ENCODE data around the gene TRPM6. TPM values are rescaled to one million over a fixed set of nuclear protein-coding genes. Genes with fewer than 3 reads are reported as not detected.

TRPM6 gene
- total RNA-seq, 2 experiments from 2014 or later, result not detected

GRCh38 chr9:74755999-74756398 lies 131.7 kb downstream of the TRPM6 start:
- no peaks in the 10 kb centered on the region for H3K9me3 Mint-ChIP-seq
- Histone ChIP-seq H3K27me3 (ENCODE audit: control insufficient read depth in 1 of 2, insufficient read depth in 2 of 2, low read length in 2 of 2) (peaks cover 0 to 4% of the 10 kb centered on the region in 2 experiments), H3K4me1 (ENCODE audit: insufficient read depth, low read length) (no peaks in the 10 kb centered on the region), H3K36me3 (ENCODE audit: insufficient read depth, low read length) (no peaks in the 10 kb centered on the region), H3K4me3 (ENCODE audit: low read length) (no peak overlapping the region), H3K27ac (ENCODE audit: low read depth in 1 of 2, low read length in 2 of 2) (no peak overlapping the region), H3K9me3 (ENCODE audit: control insufficient read depth in 1 of 2, insufficient read depth in 1 of 2, low read length in 2 of 2) (no peaks in the 10 kb centered on the region)
- intact Hi-C loops (cut with DNase I, micrococcal nuclease), result no loop called here
- H3K27me3 Mint-ChIP-seq, result no peaks in the 10 kb centered on the region
- POLR2A ChIA-PET, result no interaction called here
- H3K36me3 Mint-ChIP-seq (ENCODE audit: low read depth), result no peaks in the 10 kb centered on the region
- DNase-seq (no peak), ATAC-seq (ENCODE audit: poor library complexity) (no peak)
- no peaks in the 10 kb centered on the region for H3K4me1 Mint-ChIP-seq (ENCODE audit: low read depth)
- CTCF ChIA-PET, result no interaction called here
- no peak overlapping the region for H3K27ac Mint-ChIP-seq
- TF ChIP-seq CTCF (IDR thresholded peaks at IDR 0.05), result no peak
- H3K4me3 Mint-ChIP-seq, result no peak overlapping the region

GRCh38 chr9:74755355-74755754 lies 132.4 kb downstream of the TRPM6 start:
- intact Hi-C loops (cut with DNase I, micrococcal nuclease), result no loop called here
- ATAC-seq (ENCODE audit: poor library complexity), result no peak
- no peaks in the 10 kb centered on the region for H3K9me3 Mint-ChIP-seq

DNA sequence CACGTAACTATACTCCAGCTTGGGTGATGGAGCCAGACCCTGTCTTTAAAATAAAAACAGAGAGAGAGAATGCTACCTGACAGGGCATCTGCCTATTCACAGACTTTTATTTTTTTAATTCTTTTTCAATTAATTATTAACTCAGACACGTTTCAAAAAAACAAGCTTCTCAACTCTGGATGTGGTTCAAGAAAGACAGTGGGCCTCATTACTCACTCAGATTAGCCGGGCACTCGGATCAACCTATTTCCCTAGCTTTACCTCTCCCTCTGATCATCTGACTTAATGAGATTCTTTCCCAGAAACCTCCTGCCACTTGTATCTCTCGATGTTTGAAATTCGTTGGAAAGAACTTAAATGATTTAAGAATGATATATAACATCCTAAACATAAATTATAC lies 134.1 kb downstream of the TRPM6 start:
- Mint-ChIP-seq H3K4me3 (no peak overlapping the region), H3K27me3 (peaks cover 10% of the 10 kb centered on the region), H3K27ac (no peak overlapping the region), H3K9me3 (no peaks in the 10 kb centered on the region), H3K36me3 (ENCODE audit: low read depth) (no peaks in the 10 kb centered on the region), H3K4me1 (ENCODE audit: low read depth) (no peaks in the 10 kb centered on the region)
- no peak for TF ChIP-seq CTCF (IDR thresholded peaks at IDR 0.05)
- Histone ChIP-seq H3K36me3 (ENCODE audit: insufficient read depth, low read length) (no peaks in the 10 kb centered on the region), H3K4me1 (ENCODE audit: insufficient read depth, low read length) (no peaks in the 10 kb centered on the region), H3K27ac (ENCODE audit: low read depth in 1 of 2, low read length in 2 of 2) (no peak overlapping the region), H3K27me3 (ENCODE audit: control insufficient read depth in 1 of 2, insufficient read depth in 2 of 2, low read length in 2 of 2) (peaks cover 0 to 4% of the 10 kb centered on the region in 2 experiments), H3K4me3 (ENCODE audit: low read length) (no peak overlapping the region), H3K9me3 (ENCODE audit: control insufficient read depth in 1 of 2, insufficient read depth in 1 of 2, low read length in 2 of 2) (no peaks in the 10 kb centered on the region)
- ATAC-seq (ENCODE audit: poor library complexity) (no peak), DNase-seq (no peak)
- intact Hi-C loops (cut with DNase I, micrococcal nuclease), result no loop called here
- POLR2A ChIA-PET, result no interaction called here
- CTCF ChIA-PET, result interaction anchor here (0.7 kb wide), 1 partner anchor 20 kb away, joined by 3 read pairs; no protein-coding TSS in a partner anchor

More at GRCh38 chr9:74755355-74755754, 132.4 kb downstream of the TRPM6 start:
- Histone ChIP-seq H3K36me3 (ENCODE audit: insufficient read depth, low read length) (no peaks in the 10 kb centered on the region), H3K4me1 (ENCODE audit: insufficient read depth, low read length) (no peaks in the 10 kb centered on the region), H3K9me3 (ENCODE audit: control insufficient read depth in 1 of 2, insufficient read depth in 1 of 2, low read length in 2 of 2) (no peaks in the 10 kb centered on the region), H3K4me3 (ENCODE audit: low read length) (no peak overlapping the region), H3K27me3 (ENCODE audit: control insufficient read depth in 1 of 2, insufficient read depth in 2 of 2, low read length in 2 of 2) (peaks cover 0 to 4% of the 10 kb centered on the region in 2 experiments), H3K27ac (ENCODE audit: low read depth in 1 of 2, low read length in 2 of 2) (no peak overlapping the region)
- no peak overlapping the region for H3K27ac Mint-ChIP-seq
- no peak for DNase-seq
- H3K4me1 Mint-ChIP-seq (ENCODE audit: low read depth), result no peaks in the 10 kb centered on the region
- H3K4me3 Mint-ChIP-seq, result no peak overlapping the region
- TF ChIP-seq CTCF (IDR thresholded peaks at IDR 0.05), result no peak
- H3K36me3 Mint-ChIP-seq (ENCODE audit: low read depth), result no peaks in the 10 kb centered on the region
- H3K27me3 Mint-ChIP-seq, result no peaks in the 10 kb centered on the region
- ChIA-PET CTCF (interaction anchor here (1.0 kb wide), 1 partner anchor 18 kb away, joined by 3 read pairs; no protein-coding TSS in a partner anchor), POLR2A (no interaction called here)
